GM23338 (cell line): ENCODE data around the gene TPK1. TPM values are rescaled to one million over a fixed set of nuclear protein-coding genes. Genes with fewer than 3 reads are reported as not detected.

Experiments used
- ATAC-seq: fragments of 200-7000 bp; cut with Tn5 transposase; 3 replicates; pipeline ENCODE4 v1.9.1; 2020
- DNase-seq: peaks from one replicate; pipeline ENCODE4 v3.0.0-alpha.2; 2015; ENCODE audit warnings: low spot score
- H2AFZ ChIP-seq: fragments of 200-600 bp; sonication (generic); 2 replicates; pipeline ENCODE4 v1.8.0; 2016; ENCODE audit warnings: antibody characterized with exemption, mild to moderate bottlenecking, moderate library complexity
- H3F3A ChIP-seq: fragments of 200-600 bp; sonication (generic); replicated peaks from 2 replicates; pipeline ENCODE4 v1.8.0; 2017; ENCODE audit warnings: antibody characterized with exemption, mixed run types, low read depth
- H3K27ac ChIP-seq: fragments of 200-600 bp; sonication (generic); 2 replicates; pipeline ENCODE4 v1.6.1; 2016; ENCODE audit warnings: low read depth
- H3K27me3 ChIP-seq: fragments of 200-600 bp; sonication (generic); 2 replicates; pipeline ENCODE4 v1.8.0; 2016; ENCODE audit warnings: mild to moderate bottlenecking, mixed run types, moderate library complexity; ENCODE audit not compliant: insufficient read depth
- H3K36me3 ChIP-seq: fragments of 200-600 bp; sonication (generic); 2 replicates; pipeline ENCODE4 v1.8.0; 2016; ENCODE audit warnings: mild to moderate bottlenecking; ENCODE audit not compliant: insufficient read depth
- H3K4me1 ChIP-seq: fragments of 200-600 bp; sonication (generic); 2 replicates; pipeline ENCODE4 v1.8.0; 2016; ENCODE audit warnings: mild to moderate bottlenecking, moderate library complexity; ENCODE audit not compliant: insufficient read depth
- H3K4me2 ChIP-seq: fragments of 200-600 bp; sonication (generic); 2 replicates; pipeline ENCODE4 v1.7.1; 2017; ENCODE audit warnings: mixed run types
- H3K4me3 ChIP-seq: fragments of 200-600 bp; sonication (generic); 2 replicates; pipeline ENCODE4 v1.6.1; 2016; ENCODE audit warnings: mixed run types
- H3K79me2 ChIP-seq: fragments of 200-600 bp; sonication (generic); replicated peaks from 2 replicates; pipeline ENCODE4 v1.8.0; 2017; ENCODE audit warnings: mild to moderate bottlenecking; ENCODE audit not compliant: insufficient read depth
- H3K9me2 ChIP-seq: fragments of 200-600 bp; sonication (generic); 2 replicates; pipeline ENCODE4 v1.8.0; 2017; ENCODE audit not compliant: insufficient read depth
- H4K20me1 ChIP-seq: fragments of 200-600 bp; sonication (generic); replicated peaks from 2 replicates; pipeline ENCODE4 v1.8.0; 2017; ENCODE audit warnings: mild to moderate bottlenecking; ENCODE audit not compliant: insufficient read depth
- H3K27ac Mint-ChIP-seq: 2 replicates; pipeline ENCODE4 v1.8.0; 2020; ENCODE audit warnings: inconsistent platforms, mild to moderate bottlenecking, moderate library complexity, mixed read lengths
- H3K27me3 Mint-ChIP-seq: 3 replicates; pipeline ENCODE4 v1.8.0; 2022; ENCODE audit warnings: low read depth, mild to moderate bottlenecking, moderate library complexity, mixed read lengths, inconsistent platforms; ENCODE audit not compliant: insufficient read depth, poor library complexity
- H3K36me3 Mint-ChIP-seq: 3 replicates; pipeline ENCODE4 v1.8.0; 2021; ENCODE audit warnings: low read depth, mild to moderate bottlenecking, inconsistent platforms, moderate library complexity, mixed read lengths
- H3K4me1 Mint-ChIP-seq: 3 replicates; pipeline ENCODE4 v1.8.0; 2020; ENCODE audit warnings: mild to moderate bottlenecking, inconsistent platforms, mixed read lengths
- H3K4me3 Mint-ChIP-seq: 3 replicates; pipeline ENCODE4 v1.8.0; 2021; ENCODE audit warnings: moderate library complexity, mild to moderate bottlenecking, inconsistent platforms, mixed read lengths
- H3K9me3 Mint-ChIP-seq: 3 replicates; pipeline ENCODE4 v1.8.0; 2020; ENCODE audit warnings: moderate library complexity, mild to moderate bottlenecking, inconsistent platforms, mixed read lengths
- CREB1 ChIP-seq: fragments of 250-450 bp; sonication (Bioruptor Pico); IDR thresholded peaks from 2 replicates; pipeline ENCODE4 v1.5.0; 2020; ENCODE audit warnings: low read depth, mild to moderate bottlenecking, moderate library complexity
- CTCF ChIP-seq, 2 experiments: fragments of 200-600 bp in 1 of 2; sonication (generic) in 1 of 2; conservative IDR thresholded peaks; 2 replicates each; pipeline versions ENCODE4 v1.5.1 to v1.6.1; 2016 to 2017; ENCODE audit warnings: antibody characterized with exemption in 2 of 2, low read depth in 2 of 2, mild to moderate bottlenecking in 2 of 2, moderate library complexity in 1 of 2
- ETS1 ChIP-seq: IDR thresholded peaks from 2 replicates; pipeline ENCODE4 v1.6.1; 2016; ENCODE audit warnings: antibody characterized with exemption
- EZH2 ChIP-seq: fragments of 200-600 bp; sonication (generic); IDR thresholded peaks from one replicate; pipeline ENCODE4 v1.8.0; 2017; ENCODE audit warnings: antibody characterized with exemption, mild to moderate bottlenecking, low read depth; ENCODE audit not compliant: unreplicated experiment
- EZH2phosphoT487 ChIP-seq: fragments of 200-600 bp; sonication (generic); IDR thresholded peaks from one replicate; pipeline ENCODE4 v1.8.1; 2018; ENCODE audit warnings: antibody characterized with exemption; ENCODE audit not compliant: unreplicated experiment
- JUNB ChIP-seq: IDR thresholded peaks from one replicate; pipeline ENCODE4 v1.6.1; 2016; ENCODE audit warnings: antibody characterized with exemption; ENCODE audit not compliant: unreplicated experiment
- NANOG ChIP-seq: IDR thresholded peaks from 2 replicates; pipeline ENCODE4 v1.6.1; 2016; ENCODE audit warnings: antibody characterized with exemption, borderline replicate concordance
- POLR2AphosphoS5 ChIP-seq: IDR thresholded peaks from 2 replicates; pipeline ENCODE4 v1.6.1; 2016; ENCODE audit warnings: antibody characterized with exemption, low read depth
- STAT1 ChIP-seq: IDR thresholded peaks from one replicate; pipeline ENCODE4 v1.6.1; 2016; ENCODE audit warnings: antibody characterized with exemption; ENCODE audit not compliant: unreplicated experiment
- ZNF114 ChIP-seq: fragments of 250-450 bp; sonication (Bioruptor Pico); IDR thresholded peaks from 2 replicates; pipeline ENCODE4 v1.5.0; 2020; ENCODE audit warnings: mild to moderate bottlenecking, moderate library complexity
- ZNF331 ChIP-seq: fragments of 250-450 bp; sonication (Bioruptor Pico); IDR thresholded peaks from 2 replicates; pipeline ENCODE4 v1.5.0; 2020; ENCODE audit warnings: low read depth, mild to moderate bottlenecking, moderate library complexity
- ZNF462 ChIP-seq: fragments of 250-450 bp; sonication (Bioruptor Pico); IDR thresholded peaks from 2 replicates; pipeline ENCODE4 v1.5.0; 2020; ENCODE audit warnings: mild to moderate bottlenecking, moderate library complexity
- polyA plus RNA-seq: library from polyadenylated mRNA; unstranded; fragments of >200 nt; fragmentation: Nextera tagmentation; extraction: Ambion mirVana; gene quantifications from 2 replicates; pipeline ENCODE4 v1.2.1, GENCODE V29; 2016
- total RNA-seq: library from RNA; depleted of rRNA; stranded (reverse); fragments of >200 nt; shearing (Covaris generic); gene quantifications from 2 replicates; pipeline ENCODE4 v1.2.3, GENCODE V29; 2014
- TF ChIP-seq, protein P1 (sequence below): IDR thresholded peaks from one replicate; pipeline ENCODE4 v1.6.1; 2018; ENCODE audit warnings: antibody characterized with exemption; ENCODE audit not compliant: unreplicated experiment

TPK1 gene
- total and polyA plus RNA-seq, 2 experiments from 2014 or later, result 2.6 to 2.9 TPM

DNA sequence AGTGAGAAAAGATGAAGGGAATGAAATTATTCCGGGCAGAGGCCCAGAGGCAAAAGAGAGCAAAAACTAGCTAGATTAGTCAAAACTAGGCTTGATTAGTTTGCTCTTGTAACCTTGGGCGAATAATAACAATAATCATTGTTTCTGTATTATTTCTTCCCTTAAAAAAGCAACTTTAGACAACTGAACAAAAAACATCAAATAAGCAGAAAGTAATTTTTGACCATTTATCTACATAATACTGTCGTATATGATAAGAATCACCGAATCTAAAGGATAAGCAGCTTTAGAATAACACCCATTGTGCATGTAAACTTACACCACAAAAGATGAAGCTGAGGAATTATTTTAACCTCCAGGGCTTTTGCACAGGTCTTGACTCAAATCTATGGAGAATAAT, 125.1 kb downstream of the TPK1 start:
- Histone ChIP-seq H3F3A (no peaks in the 10 kb centered on the region), H3K36me3 (no peaks in the 10 kb centered on the region), H3K4me1 (no peaks in the 10 kb centered on the region), H3K79me2 (no peaks in the 10 kb centered on the region), H3K27me3 (no peaks in the 10 kb centered on the region), H2AFZ (no peak overlapping the region), H4K20me1 (no peaks in the 10 kb centered on the region), H3K27ac (no peak overlapping the region), H3K9me2 (no peaks in the 10 kb centered on the region), H3K4me3 (no peak overlapping the region), H3K4me2 (no peak overlapping the region)
- no peaks in the 10 kb centered on the region for H3K27me3 Mint-ChIP-seq
- no peaks in the 10 kb centered on the region for H3K36me3 Mint-ChIP-seq
- ATAC-seq (no peak), DNase-seq (no peak)
- no peak overlapping the region for H3K27ac Mint-ChIP-seq
- no peak for TF ChIP-seq NANOG
- no peak for TF ChIP-seq POLR2AphosphoS5
- no peak for TF ChIP-seq ZNF114 (CRISPR knock-in tag)
- TF ChIP-seq EZH2, result no peak
- TF ChIP-seq CTCF (conservative IDR thresholded peaks at IDR 0.05; ENCODE audit: low read depth in 2 of 2), result no peak
- TF ChIP-seq JUNB, result no peak
- no peak for TF ChIP-seq ETS1
- TF ChIP-seq EZH2phosphoT487, result no peak
- TF ChIP-seq STAT1, result no peak
- TF ChIP-seq CREB1 (CRISPR knock-in tag), result no peak
- TF ChIP-seq, protein P1, sequence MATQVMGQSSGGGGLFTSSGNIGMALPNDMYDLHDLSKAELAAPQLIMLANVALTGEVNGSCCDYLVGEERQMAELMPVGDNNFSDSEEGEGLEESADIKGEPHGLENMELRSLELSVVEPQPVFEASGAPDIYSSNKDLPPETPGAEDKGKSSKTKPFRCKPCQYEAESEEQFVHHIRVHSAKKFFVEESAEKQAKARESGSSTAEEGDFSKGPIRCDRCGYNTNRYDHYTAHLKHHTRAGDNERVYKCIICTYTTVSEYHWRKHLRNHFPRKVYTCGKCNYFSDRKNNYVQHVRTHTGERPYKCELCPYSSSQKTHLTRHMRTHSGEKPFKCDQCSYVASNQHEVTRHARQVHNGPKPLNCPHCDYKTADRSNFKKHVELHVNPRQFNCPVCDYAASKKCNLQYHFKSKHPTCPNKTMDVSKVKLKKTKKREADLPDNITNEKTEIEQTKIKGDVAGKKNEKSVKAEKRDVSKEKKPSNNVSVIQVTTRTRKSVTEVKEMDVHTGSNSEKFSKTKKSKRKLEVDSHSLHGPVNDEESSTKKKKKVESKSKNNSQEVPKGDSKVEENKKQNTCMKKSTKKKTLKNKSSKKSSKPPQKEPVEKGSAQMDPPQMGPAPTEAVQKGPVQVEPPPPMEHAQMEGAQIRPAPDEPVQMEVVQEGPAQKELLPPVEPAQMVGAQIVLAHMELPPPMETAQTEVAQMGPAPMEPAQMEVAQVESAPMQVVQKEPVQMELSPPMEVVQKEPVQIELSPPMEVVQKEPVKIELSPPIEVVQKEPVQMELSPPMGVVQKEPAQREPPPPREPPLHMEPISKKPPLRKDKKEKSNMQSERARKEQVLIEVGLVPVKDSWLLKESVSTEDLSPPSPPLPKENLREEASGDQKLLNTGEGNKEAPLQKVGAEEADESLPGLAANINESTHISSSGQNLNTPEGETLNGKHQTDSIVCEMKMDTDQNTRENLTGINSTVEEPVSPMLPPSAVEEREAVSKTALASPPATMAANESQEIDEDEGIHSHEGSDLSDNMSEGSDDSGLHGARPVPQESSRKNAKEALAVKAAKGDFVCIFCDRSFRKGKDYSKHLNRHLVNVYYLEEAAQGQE, result no peak
- TF ChIP-seq ZNF462 (CRISPR knock-in tag), result no peak
- TF ChIP-seq ZNF331, result no peak
- no peaks in the 10 kb centered on the region for H3K9me3 Mint-ChIP-seq
- no peak overlapping the region for H3K4me3 Mint-ChIP-seq
- H3K4me1 Mint-ChIP-seq, result no peaks in the 10 kb centered on the region
